AG04449 (cell line): ENCODE results near the gene SPATA6.

Experiments
- CTCF ChIA-PET: fragments of 350-600 bp; formaldehyde crosslinking; extraction: SDS; loops from one replicate; lab custom pipeline; 2021; ENCODE audit warnings: antibody characterized with exemption; lab: Yijun Ruan, JAX
- POLR2A ChIA-PET: fragments of 400-600, 350-600 bp; formaldehyde crosslinking; extraction: SDS; loops from one replicate; lab custom pipeline; 2020; ENCODE audit warnings: antibody characterized with exemption, inconsistent platforms; lab: Yijun Ruan, JAX
- DNase-seq: peaks from one replicate; pipeline ENCODE4 v3.0.0-alpha.2; 2010; ENCODE audit warnings: low read depth, low spot score
- H3K4me3 ChIP-seq: 2 replicates; pipeline ENCODE4 v1.5.1; 2011; ENCODE audit warnings: low read depth, mild to moderate bottlenecking, control low read depth, low read length
- TF ChIP-seq, protein P1 (sequence below): IDR thresholded peaks from one replicate; pipeline ENCODE4 v1.5.1; 2011; ENCODE audit warnings: mild to moderate bottlenecking, moderate library complexity, low read length, control low read depth, inconsistent platforms; ENCODE audit not compliant: insufficient read depth; ENCODE audit errors: missing control alignments

Gene SPATA6

DNA sequence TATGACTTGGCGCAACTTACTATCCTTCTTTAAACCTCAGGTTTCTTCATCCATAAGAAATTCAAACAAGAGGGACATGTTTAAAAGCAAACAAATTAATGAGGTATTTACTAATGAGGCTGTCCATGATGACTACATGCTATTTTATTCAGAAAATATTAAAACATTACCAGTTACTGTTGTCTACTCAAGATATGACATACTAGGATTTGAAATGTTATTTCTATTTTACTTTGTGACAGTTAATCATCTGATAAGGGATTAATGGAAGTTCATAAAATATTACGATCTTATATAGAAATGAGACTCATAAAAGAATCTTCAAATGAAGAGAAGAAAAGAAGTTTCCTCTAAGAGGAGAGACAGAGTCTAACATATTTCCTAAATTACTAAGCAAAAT, 80.1 kb downstream of the SPATA6 start:
- TF ChIP-seq, protein P1, sequence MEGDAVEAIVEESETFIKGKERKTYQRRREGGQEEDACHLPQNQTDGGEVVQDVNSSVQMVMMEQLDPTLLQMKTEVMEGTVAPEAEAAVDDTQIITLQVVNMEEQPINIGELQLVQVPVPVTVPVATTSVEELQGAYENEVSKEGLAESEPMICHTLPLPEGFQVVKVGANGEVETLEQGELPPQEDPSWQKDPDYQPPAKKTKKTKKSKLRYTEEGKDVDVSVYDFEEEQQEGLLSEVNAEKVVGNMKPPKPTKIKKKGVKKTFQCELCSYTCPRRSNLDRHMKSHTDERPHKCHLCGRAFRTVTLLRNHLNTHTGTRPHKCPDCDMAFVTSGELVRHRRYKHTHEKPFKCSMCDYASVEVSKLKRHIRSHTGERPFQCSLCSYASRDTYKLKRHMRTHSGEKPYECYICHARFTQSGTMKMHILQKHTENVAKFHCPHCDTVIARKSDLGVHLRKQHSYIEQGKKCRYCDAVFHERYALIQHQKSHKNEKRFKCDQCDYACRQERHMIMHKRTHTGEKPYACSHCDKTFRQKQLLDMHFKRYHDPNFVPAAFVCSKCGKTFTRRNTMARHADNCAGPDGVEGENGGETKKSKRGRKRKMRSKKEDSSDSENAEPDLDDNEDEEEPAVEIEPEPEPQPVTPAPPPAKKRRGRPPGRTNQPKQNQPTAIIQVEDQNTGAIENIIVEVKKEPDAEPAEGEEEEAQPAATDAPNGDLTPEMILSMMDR, result no peak
- no peak overlapping the region for H3K4me3 ChIP-seq
- ChIA-PET CTCF (no interaction called here), POLR2A (no interaction called here)
- no peak for DNase-seq

GRCh38 chr1:48387409-48387808, 84.6 kb downstream of the SPATA6 start:
- ChIA-PET CTCF (no interaction called here), POLR2A (no interaction called here)
- no peak overlapping the region for H3K4me3 ChIP-seq
- no peak for DNase-seq
- TF ChIP-seq, protein P1, result no peak

- POLR2A ChIA-PET, result no interaction called here
- TF ChIP-seq, protein P1, result no peak
- no peak overlapping the region for H3K4me3 ChIP-seq
- CTCF ChIA-PET, result no interaction called here
- no peak for DNase-seq
These were observed 97.2 kb downstream of the SPATA6 start for GRCh38 chr1:48374785-48375184.

DNA sequence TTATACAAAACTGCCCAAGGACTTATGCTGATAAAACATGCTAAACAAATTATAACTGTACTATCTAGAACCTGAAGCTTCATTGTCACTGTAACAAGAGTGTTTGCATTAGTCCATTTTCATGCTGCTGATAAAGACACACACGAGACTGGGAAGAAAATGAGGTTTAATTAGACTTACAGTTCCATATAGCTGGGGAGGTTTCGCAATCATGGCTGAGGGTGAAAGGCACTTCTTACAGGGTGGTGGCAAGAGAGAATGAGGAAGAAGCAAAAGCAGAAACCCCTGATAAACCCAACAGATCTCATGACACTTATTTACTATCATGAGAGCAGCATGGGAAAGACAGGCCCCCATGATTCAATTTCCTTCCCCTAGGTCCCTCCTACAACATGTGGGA, 100.4 kb downstream of the SPATA6 start:
- CTCF ChIA-PET, result no interaction called here
- no peak for DNase-seq

GRCh38 chr1:48362901-48363300, 109.1 kb downstream of the SPATA6 start:
- POLR2A ChIA-PET, result no interaction called here
- TF ChIP-seq, protein P1, result no peak
- CTCF ChIA-PET, result no interaction called here
- no peak for DNase-seq
- H3K4me3 ChIP-seq, result no peak overlapping the region

More for the DNA sequence above, 100.4 kb downstream of the SPATA6 start:
- POLR2A ChIA-PET, result no interaction called here
- TF ChIP-seq, protein P1, result no peak
- no peak overlapping the region for H3K4me3 ChIP-seq

GRCh38 chr1:48356901-48357300, 115.1 kb downstream of the SPATA6 start:
- POLR2A ChIA-PET, result no interaction called here
- no peak for DNase-seq

More at GRCh38 chr1:48356901-48357300, 115.1 kb downstream of the SPATA6 start:
- H3K4me3 ChIP-seq, result no peak overlapping the region
- TF ChIP-seq, protein P1, result no peak
- CTCF ChIA-PET, result interaction anchor here (1.1 to 3.8 kb wide), 3 partner anchors 13 to 141 kb away, joined by 3 to 18 read pairs (median 4); no protein-coding TSS in a partner anchor
